Measurements from ENCODE around the gene GAL3ST2.
"Not testable (repeated sequence)": the region's sequence is repeated elsewhere in the genome, so short reads cannot be mapped to it uniquely, and the experiment has no call there.

Gene GAL3ST2

DNA sequence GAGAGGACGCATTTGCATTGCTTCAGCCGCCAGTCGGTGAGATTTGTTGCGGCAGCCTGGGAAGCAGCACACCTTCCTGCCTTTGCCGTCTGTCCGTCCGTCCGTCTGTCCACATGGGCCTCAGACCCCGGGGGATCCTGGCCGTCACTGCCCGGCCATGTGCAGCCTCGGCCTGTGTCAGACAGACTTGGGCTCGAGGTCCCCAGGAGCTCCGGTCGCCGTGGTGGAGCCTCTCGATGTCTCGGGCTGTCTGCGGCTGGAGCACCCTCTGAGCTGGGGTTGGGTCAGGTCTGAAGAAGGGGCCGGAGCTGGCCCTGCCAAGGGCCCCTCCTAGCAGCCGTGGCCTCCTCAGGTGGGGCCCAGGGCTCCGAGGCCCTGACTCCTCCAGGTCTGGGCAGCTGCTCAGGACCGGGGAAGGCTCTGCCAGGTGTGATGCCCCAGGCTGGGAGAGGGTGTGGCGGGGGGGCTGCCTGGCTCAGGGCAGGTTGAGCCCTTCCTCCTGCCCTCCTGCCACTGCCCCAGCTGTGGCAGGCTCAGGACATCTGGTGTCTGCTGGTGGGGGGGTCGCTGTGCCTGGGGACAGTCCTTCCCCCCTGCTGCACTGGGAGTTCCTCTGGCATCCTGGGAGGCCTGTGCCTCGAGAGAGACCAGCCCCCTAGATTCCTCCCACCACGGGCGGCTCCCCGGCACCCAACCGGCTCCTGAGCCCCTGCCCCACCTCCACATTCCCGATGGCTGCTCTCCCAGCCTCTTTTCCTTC lies 44.2 kb downstream of the GAL3ST2 start:
- no peak for DNase-seq

DNA sequence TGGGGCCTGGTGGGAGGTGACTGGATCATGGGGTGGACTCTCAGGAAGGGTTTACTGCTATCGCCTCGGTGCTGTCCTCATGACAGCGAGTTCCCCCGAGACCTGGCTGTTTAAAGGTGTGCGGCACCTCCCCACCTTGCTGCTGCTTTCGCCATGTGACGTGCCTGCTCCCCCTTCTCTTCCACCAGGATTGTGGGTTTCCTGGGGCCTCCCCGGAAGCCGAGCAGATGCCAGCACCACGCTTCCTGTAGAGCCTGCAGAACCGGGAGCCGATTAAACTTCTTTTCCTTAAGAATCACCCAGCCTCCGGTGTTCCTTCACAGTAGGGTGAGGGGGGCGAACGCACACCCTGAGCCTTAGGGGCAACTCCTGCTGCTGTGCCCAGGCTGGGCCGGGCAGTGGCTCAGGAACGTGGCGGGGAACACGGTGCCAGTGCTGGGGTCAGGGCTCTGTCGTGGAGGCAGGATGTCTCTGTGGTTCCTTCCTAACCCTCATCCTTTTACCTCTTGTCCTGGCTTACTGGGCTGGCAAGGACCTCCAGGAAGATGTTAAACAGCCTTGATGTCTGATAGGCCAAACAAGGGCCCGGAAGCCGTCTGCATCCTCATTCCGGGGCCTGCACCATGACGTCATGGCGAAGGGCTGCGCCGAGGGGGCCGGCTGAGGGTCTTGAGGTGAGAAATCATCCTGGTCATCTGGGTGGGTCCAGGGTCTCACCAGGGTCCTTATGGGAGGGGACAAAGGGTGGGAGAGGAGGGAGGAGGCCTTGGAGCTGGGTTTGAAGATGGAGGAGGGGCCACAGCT lies 45.0 kb downstream of the GAL3ST2 start:
- no peak for DNase-seq

- no peak for DNase-seq
Observed at GRCh38 chr2:241822264-241822623, 45.6 kb downstream of the GAL3ST2 start.

- not testable (repeated sequence) for DNase-seq
Observed at GRCh38 chr2:241823531-241824437, 47.2 kb downstream of the GAL3ST2 start.

DNA sequence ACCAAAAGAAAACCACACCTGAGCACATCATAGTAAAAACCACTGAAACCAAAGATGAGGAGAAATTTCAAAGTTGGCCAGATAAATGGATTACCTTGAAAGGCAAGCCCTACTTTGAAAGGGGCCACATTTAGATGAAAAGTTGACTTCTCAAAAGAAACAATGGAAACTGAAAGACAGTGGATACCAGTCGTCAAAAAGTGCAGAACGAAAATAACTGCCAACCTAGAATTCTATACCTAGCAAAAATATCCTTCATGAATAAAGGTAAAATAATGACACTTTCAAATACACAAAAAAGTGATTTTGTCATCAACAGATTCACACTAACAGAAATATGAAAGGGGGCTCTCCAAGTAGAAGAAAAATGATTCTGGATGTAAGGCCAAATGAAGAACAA lies 50.8 kb downstream of the GAL3ST2 start:
- DNase-seq, result no peak

- DNase-seq, result no peak
Observed at GRCh38 chr2:241833101-241833663, 56.6 kb downstream of the GAL3ST2 start.

GRCh38 chr2:241833756-241834526 lies 57.3 kb downstream of the GAL3ST2 start:
- DNase-seq, result not testable (repeated sequence)

DNA sequence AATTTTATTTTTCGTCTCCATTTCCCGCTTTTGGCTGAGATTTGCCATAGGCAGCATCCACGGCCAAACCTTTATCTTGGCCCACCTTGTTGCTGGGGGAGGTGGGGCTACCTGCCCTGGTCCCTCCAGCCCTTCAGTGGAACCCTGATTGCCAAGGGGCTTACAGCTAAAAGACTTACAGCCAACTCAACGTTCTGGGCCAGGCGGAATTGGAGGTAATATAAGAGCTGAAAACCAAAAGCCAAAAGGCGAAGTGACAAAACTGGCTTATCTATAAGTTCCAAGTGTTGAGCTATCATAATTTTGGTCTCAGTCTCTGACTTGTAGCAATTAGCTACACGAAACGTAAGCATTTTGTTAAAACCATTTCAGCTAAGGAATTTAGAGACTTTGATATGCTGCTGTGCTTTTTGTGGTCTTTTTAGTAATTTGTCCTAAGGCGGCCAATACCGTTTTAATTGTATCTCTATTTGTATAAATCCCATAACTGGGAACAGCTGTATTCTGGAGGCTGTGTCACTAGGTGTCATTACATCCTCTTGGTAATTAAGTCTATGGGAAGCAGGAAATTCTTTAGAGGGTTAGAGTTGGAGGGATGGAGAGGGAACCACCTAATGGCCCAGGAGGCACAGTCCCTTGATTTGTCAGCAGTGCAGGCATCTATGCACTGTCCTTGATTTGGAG lies 58.0 kb downstream of the GAL3ST2 start:
- no peak for DNase-seq

DNA sequence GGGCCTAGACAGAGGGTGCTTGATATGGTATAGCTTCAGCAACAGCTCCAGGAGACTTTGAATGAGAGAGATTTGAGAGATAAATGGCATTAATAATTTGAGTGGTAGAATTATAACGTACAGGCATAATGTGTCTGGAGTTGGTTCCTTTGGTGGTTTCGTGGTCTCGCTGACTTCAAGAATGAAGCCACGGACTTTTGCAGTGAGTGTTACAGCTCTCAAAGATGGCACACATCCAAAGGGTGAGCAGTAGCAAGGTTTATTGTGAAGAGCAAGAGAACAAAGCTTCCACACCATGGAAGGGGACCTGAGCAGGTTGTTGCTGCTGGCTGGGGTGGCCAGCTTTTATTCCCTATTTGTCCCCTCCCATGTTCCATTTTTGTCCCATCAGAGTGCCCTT lies 59.0 kb downstream of the GAL3ST2 start:
- no peak for DNase-seq

DNA sequence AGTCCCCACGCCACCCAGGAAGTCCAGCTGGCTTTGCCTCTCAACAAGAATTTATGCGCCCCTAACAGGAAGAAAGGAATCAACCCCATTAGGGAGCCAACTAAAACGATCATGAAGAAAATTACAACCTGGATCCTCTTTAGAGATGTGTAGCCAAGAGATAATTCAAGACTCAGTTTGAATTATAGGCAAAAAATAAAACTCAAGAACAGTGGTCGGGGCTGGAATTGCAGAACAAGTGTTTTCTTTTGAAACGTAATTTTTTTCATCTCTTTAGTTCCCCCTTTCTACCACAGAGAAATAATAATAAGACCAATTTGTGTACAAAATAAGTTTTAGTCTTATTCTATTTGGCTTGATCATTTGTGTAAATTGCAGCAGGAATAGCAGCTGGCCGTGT lies 59.7 kb downstream of the GAL3ST2 start:
- DNase-seq, result no peak

- DNase-seq, result no peak
Observed at GRCh38 chr2:241837197-241837965, 60.8 kb downstream of the GAL3ST2 start.

- DNase-seq, result no peak
Observed at GRCh38 chr2:241841181-241842066, 64.8 kb downstream of the GAL3ST2 start.

DNA sequence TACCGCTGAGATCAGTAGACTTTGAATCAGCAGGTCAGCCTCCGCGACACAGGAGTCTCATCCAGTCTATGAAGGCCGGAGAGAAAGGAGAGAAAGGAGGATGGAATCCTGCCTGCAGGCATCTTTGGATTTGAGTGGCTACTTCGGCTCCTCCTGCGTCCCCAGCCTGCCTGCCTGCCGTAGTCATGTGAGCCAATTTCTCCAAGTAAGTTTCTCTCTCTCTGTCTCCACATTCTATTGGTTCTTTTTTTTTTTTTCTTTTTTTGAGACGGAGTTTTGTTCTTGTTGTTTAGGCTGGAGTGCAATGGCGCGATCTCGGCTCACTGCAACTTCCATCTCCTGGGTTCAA lies 65.4 kb downstream of the GAL3ST2 start:
- no peak for DNase-seq

DNA sequence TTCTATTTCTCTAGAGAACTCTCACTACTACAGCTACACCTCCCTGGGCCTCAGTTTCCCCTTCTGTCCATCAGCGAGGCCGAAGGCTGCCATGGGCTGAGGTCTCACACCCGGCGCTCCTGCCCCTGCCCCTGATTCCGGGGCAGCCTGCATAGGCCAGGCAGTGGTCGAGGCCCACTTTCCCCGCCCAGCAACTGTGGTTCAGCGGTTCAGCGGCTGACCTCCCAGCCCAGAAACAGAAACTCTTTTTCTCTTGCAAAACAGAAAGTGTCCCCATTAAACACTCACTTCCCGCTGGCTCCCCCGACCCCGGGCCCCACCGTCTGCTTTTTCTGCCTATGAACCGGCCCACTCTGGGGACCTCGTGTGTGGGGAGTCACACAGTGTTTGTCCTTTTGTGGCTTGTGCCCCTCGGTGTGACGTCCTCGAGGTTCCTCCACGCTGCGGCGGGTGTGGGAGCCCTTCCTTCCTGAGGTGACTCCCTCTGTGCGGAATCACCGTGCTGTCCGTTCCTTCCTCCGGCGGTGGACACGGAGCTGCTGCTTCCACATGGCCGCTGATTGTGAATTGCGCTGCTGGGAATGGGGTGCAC lies 66.1 kb downstream of the GAL3ST2 start:
- no peak for DNase-seq

GRCh38 chr2:241843321-241844065 lies 66.9 kb downstream of the GAL3ST2 start:
- DNase-seq, result no peak

DNA sequence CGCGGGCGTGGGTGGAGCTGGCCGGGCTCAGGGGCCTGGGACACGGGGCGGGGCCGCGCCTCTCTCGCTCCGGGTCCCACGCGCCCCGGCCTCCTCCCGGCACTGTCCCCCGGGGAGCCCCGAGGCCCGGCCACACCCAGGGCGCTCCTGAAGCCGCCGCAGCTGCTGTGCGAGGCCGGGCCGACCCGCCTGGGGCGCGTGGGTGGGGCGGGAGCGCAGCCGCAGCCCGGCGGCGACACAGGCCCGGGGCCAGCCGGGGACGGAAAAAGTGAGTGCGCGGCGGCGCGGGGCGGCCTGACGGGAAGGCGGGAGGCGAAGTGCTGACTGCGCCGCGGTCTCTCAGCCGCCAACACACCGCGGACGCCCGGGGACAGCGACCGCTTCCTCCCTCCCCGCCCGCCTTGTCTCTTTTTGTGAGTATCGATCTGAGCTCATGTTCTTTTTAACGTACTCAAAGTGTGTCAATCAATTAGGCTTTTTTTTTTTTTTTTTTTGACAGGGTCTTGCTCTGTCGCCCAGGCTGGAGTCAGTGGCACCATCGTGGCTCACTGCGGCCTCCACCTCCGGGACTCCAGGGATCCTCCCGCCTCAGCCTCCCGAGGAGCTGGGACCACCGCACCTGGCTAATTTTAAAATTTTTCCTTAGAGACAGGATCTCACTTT lies 67.6 kb downstream of the GAL3ST2 start:
- DNase-seq, result peak; percentile 89

DNA sequence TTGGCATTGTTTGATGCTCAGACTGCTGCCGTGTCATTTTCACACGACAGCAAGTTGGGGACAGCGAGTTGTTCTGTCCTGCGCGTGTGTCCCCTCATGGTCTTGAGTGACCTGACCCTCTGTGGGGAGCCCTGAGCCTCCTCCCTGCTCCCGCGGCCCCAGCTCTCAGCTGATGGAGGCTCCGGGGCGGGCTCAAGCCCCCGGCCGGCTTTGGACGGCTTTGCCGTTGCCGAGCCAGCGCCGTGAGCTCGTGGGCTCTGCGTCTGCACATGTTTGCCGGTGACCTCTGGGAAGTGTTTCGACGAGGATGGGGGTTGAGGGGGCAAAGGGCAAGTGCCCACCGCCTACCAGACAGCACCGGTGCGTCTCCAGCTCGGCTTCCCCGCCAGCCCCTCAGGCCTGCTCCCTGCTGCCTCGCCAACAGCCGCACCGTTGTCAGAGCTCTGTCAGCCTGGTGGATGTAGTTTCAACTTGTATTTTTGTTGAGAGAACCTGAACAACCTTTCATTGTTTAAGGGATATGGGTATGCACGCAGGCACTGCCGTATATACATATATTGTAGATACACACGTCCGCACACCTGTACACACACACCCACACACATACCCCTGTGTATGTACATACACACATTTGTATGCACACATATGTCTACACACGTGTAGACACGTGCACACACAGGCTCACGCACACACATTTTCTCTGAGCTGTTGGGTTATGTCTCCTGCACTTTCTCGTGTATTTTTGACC lies 68.4 kb downstream of the GAL3ST2 start:
- DNase-seq, result no peak

All from right forelimb (tissue), 1 donor.